G401 (cell line): Measurements from ENCODE around the gene RNF130. TPM values are rescaled to one million over a fixed set of nuclear protein-coding genes. Genes with fewer than 3 reads are reported as not detected.

Source experiments
- DNase-seq: peaks from one replicate; pipeline ENCODE4 v3.0.0-alpha.2; 2015; ENCODE audit warnings: low spot score
- in situ Hi-C: cut with HindIII; loops from 2 replicates; pipeline ENCODE4 v1.10.0; 2016; ENCODE audit warnings: low sequenced_read_pairs, mixed read lengths
- total RNA-seq: library from RNA; depleted of rRNA; stranded (reverse); fragments of >200 nt; shearing (Covaris generic); gene quantifications from 2 replicates; pipeline ENCODE4 v1.2.3, GENCODE V29; 2014

RNF130 gene
- total RNA-seq, 1 experiment from 2014 or later = 54.9 TPM

- DNase-seq = no peak
- in situ Hi-C loops = no loop called here
These were observed 32.6 kb upstream of the RNF130 start for GRCh38 chr5:180104168-180104530.

GRCh38 chr5:180103487-180104167 is 32.1 kb upstream of the RNF130 start:
- no peak for DNase-seq
- in situ Hi-C loops = no loop called here

- no peak for DNase-seq
- in situ Hi-C loops = no loop called here
These were observed 31.1 kb upstream of the RNF130 start for GRCh38 chr5:180102636-180103035.

GRCh38 chr5:180101451-180102105 is 30.0 kb upstream of the RNF130 start:
- in situ Hi-C loops = no loop called here
- no peak for DNase-seq

- no peak for DNase-seq
- in situ Hi-C loops = no loop called here
These were observed 29.3 kb upstream of the RNF130 start for GRCh38 chr5:180100621-180101450.

GRCh38 chr5:180099733-180100611 is 28.4 kb upstream of the RNF130 start:
- in situ Hi-C loops = no loop called here
- DNase-seq = no peak

GRCh38 chr5:180098991-180099732 is 27.6 kb upstream of the RNF130 start:
- in situ Hi-C loops = no loop called here
- DNase-seq = peak; percentile 42

GRCh38 chr5:180098526-180098925 is 27.0 kb upstream of the RNF130 start:
- in situ Hi-C loops = no loop called here
- DNase-seq = no peak

GRCh38 chr5:180097926-180098325 is 26.4 kb upstream of the RNF130 start:
- DNase-seq = no peak
- in situ Hi-C loops = no loop called here

- in situ Hi-C loops = no loop called here
These were observed 25.8 kb upstream of the RNF130 start for GRCh38 chr5:180097163-180097894.

GRCh38 chr5:180096616-180097015 is 25.1 kb upstream of the RNF130 start:
- in situ Hi-C loops = no loop called here
- DNase-seq = no peak

More at GRCh38 chr5:180097163-180097894, 25.8 kb upstream of the RNF130 start:
- DNase-seq = no peak

GRCh38 chr5:180095545-180095944 is 24.0 kb upstream of the RNF130 start:
- in situ Hi-C loops = no loop called here
- DNase-seq = no peak

- in situ Hi-C loops = no loop called here
- no peak for DNase-seq
These were observed 22.3 kb upstream of the RNF130 start for GRCh38 chr5:180093651-180094382.

- in situ Hi-C loops = no loop called here
- no peak for DNase-seq
These were observed 21.7 kb upstream of the RNF130 start for GRCh38 chr5:180093241-180093640.

- in situ Hi-C loops = no loop called here
- DNase-seq = peak; percentile 45
These were observed 19.4 kb upstream of the RNF130 start for GRCh38 chr5:180090769-180091546.

GRCh38 chr5:180090098-180090768 is 18.7 kb upstream of the RNF130 start:
- DNase-seq = peak; percentile 67
- in situ Hi-C loops = no loop called here
